Right hindlimb (tissue), 1 donor: ENCODE measurements around the gene FMNL2.

Source experiments
- DNase-seq: peaks from one replicate; pipeline ENCODE4 v3.0.0-alpha.2; 2018

The FMNL2 gene

GRCh38 chr2:152623775-152624174, 288.8 kb downstream of the FMNL2 start:
- DNase-seq = no peak

- DNase-seq = no peak
Measured at GRCh38 chr2:152624805-152625204, 289.8 kb downstream of the FMNL2 start.

DNA sequence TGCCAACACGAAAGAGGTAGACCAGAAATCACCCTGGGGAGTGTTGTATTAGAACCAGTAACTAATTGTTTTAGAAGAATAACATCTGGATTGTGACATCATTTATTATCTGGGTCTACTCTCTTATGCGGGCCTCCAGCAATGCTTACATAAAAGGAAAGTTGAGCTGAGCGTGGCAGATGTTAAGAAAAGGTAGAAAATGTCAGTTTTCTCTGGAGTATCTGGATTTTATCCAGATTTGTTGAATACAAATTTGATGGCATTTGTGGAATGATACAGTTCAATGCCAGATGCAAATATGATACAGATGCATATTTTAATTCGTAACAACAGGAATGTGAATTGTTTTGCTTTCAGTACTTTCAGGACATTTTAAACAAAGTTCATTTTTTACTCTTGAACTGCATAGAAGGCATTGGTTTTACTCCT, 292.0 kb downstream of the FMNL2 start:
- no peak for DNase-seq

GRCh38 chr2:152627351-152627957, 292.5 kb downstream of the FMNL2 start:
- no peak for DNase-seq

GRCh38 chr2:152629202-152629601, 294.2 kb downstream of the FMNL2 start:
- DNase-seq = no peak

DNA sequence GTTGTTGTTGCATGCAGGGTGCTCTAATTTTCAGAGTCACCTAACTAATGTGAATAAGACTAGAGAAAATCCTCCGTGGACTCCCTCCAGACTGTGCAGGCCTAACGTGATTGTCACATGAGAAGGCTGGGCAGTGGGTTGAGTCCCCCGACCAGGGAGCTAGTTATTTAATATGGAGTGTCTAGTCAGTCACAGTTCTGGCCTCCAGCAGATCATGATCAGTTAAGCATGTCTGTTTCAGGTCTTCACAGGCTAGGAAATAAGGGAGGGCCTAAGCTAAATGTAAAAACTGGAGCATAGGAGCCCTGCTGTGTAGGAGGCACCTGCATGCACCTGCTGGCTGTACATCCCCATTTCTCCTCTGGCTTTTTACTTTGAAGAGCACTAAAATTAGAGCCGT, 295.5 kb downstream of the FMNL2 start:
- no peak for DNase-seq

DNA sequence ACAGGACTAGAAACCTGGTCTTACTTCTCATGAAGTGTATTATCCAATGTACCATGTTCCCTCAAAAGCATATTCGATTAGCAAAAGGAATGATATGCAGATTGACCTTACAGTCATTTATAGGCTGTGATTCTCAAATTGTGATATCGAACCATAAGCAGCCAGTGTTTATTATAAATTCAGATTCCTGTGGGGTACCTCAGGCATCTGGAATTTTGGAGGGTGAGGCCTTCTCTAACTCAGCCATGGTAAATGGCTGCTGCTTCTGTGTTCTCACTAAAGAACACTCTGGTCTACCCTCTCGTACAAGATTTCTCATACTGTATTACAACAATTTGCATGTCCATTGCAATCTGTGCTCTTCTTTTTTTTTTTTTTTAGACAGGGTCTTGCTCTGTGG, 297.8 kb downstream of the FMNL2 start:
- DNase-seq = no peak

DNA sequence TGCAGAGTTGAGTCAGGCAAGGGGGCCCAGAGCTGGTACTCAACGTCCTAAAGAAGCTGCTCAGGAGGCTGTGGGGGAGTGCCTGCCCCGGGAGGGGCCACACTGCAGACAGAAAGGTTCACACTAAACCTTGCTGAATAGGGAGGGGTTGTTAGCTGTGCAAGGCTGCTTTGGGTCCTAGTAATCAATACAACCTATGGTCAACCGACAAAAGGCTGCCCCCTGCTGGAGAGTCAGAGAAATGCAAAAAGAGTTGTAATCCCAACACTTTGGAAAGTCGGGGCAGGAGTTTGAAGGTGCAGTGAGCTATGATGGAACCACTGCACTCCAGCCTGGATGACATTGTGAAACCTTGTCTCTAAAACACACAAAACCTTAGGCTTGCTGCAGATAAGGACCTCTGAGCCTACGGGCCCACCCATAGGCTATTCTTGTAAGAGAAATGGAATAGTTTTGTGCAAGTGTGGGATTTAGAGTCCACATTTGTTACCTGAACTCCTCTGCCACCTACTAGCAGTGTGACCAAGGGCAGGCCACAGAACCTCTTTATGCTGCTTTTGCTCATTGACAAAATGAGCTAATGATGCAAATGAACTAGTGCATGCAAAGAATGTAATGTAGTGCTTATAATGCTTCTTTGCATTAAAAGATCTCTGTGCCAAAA, 300.8 kb downstream of the FMNL2 start:
- DNase-seq = peak; percentile 64

- no peak for DNase-seq
Measured at GRCh38 chr2:152637251-152637650, 302.3 kb downstream of the FMNL2 start.

DNA sequence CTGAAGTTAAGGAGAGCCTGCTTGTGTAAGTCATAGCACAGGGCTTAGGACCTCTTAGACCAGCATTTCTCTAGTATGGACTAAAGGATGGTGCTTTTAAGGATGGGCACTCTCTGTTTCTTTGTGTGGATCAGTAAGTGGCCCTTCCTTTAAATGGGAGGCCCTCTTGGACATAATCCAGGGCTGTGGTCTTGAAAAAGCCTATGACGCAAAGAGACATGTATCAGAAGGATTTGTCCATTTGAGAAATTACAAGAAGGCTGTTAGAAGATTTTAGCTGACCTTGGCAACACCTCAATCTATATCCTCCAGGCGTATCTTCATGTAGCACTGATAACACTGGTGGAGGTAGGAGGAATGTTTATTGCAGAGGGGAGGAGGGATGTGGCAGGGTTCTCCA, 303.1 kb downstream of the FMNL2 start:
- no peak for DNase-seq

GRCh38 chr2:152638590-152638989, 303.6 kb downstream of the FMNL2 start:
- DNase-seq = no peak

GRCh38 chr2:152644189-152644873, 309.4 kb downstream of the FMNL2 start:
- DNase-seq = no peak

DNA sequence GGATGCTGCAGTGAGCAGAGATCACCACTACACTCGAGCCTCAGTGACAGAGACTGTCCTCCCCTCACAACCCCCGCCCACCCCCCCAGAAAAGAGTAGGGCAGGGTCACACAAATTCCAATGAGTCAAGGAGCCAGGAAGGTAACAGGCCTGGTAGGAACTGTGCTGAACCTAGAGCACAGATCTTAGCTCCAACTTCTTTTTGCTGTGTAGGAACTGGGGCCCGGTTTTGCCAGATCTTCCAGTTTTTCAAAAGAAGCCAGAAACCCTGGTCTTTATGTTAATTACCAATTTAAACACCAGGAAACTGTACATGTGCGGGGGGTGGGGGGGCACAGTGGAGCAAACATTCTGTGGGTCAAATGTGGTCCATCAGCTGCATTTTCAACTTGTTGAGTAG, 311.3 kb downstream of the FMNL2 start:
- DNase-seq = no peak

GRCh38 chr2:152646775-152647174, 311.8 kb downstream of the FMNL2 start:
- DNase-seq = no peak

DNA sequence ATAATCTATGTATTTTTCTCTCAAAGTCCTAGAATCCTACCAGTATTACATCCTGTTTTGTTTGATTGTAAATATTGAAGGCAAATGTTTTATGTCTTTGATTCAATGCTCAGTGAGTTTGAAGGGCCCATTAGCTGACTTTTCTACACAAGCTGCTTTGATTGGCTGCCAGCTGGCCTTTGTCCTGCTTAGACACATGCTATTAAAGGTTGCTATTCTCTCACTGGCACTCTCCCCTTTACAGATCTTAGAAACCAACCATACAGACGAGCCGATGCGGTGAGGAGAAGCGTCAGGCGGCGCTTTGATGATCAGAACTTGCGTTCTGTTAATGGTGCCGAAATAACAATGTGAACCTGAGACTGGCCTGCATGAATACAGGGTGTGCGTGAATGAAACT, 312.6 kb downstream of the FMNL2 start:
- no peak for DNase-seq

GRCh38 chr2:152648336-152648735, 313.4 kb downstream of the FMNL2 start:
- no peak for DNase-seq

GRCh38 chr2:152649997-152650396, 315.0 kb downstream of the FMNL2 start:
- DNase-seq = no peak

- no peak for DNase-seq
Measured at GRCh38 chr2:152650768-152651371, 315.9 kb downstream of the FMNL2 start.

GRCh38 chr2:152651834-152652233, 316.9 kb downstream of the FMNL2 start:
- no peak for DNase-seq

DNA sequence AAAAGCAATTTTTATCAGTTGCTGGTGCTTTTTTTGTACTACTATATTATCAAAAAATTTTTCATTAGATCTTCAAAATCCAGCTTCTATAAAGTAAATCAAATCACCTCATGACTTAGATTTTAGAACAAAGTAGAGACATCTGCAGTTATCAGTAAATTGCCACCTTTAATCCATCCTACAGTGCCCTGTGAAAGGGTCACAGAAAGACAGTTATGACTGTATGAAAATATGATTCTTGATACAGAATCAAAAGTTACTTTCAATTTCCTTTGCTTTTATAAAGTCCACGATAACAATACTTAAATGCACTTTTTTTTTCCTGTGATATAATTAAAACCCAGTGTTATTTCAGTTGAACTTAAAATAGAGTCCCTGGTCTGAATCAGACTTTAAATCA, 320.9 kb downstream of the FMNL2 start:
- DNase-seq = no peak

DNA sequence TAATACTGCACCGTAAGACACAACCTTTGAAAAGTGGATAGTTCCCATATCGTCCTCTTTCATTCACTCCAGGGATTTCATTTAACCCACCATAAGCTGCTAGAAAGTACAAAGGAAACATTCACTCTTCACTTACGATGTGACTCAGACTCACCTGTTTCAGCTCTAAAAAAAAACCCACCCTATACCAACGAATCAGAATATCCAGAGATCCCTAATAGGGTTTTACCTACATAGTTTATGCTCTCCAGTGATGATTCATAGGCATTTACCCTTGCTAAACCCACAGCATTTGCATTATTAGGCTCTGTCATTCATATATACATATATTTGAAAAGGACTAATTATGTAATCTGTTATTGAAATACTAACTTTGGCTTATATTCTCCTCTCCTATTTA, 322.1 kb downstream of the FMNL2 start:
- no peak for DNase-seq

DNA sequence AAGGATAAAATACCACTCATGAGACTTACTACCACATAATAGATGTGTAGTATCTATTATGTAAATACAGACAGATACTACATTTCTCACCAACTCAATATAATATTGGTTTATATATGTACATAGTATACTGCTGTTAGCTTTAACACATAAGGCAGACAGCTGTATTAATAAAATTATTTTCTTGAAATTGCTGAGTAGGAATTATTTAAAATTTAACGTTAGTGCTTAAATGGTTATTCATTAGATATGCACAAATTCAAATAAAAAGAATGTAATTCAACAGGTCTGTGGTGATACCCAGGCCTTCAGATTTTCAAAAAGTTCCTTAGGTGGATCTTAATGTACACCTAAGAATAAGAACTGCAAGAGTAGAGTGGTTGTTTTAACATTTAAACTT, 323.2 kb downstream of the FMNL2 start:
- DNase-seq = no peak

DNA sequence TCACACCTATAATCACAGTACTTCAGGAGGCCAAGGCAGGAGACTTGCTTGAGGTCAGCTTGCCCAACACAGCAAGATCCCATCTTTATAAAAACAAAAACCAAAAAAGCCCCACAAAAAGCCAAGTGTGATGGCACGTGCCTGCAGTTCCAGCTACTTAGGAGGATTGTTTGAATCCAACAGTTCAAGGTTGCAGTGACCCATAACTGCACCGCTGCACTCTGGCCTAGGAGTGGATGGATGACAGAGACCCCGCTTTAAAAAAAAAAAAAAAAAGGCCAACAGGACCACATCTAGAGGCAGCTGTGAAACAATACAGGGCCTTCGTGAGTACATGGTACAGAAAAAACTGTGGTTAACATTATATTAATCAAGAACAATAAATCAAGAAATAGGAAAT, 326.1 kb downstream of the FMNL2 start:
- DNase-seq = no peak

DNA sequence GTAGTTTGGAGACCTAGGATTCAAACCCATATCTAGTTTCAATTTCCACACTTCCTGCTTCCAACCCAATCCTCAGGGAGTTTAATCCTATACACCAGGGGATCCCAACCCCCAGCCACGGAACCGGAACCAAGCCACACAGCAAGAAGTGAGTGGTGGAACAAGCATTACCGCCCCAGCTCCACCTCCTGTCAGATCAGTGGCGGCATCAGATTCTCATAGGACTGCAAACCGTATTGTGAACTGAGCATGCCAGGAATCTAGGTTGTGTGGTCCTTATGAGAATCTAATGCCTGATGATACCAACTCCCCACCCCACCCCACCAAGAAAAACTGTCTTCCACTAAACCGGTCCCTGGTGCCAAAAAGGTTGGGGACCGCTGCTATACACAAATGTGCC, 329.8 kb downstream of the FMNL2 start:
- no peak for DNase-seq
